ENCODE measurements around the gene ABR.
"Not testable (repeated sequence)": the region's sequence is repeated elsewhere in the genome, so short reads cannot be mapped to it uniquely, and the experiment has no call there.

The ABR gene

GRCh38 chr17:1199271-1199743 is 19.5 kb upstream of the ABR start:
- not testable (repeated sequence) for DNase-seq

- DNase-seq: peak; percentile 44
Observed at GRCh38 chr17:1197781-1198490, 18.2 kb upstream of the ABR start.

- DNase-seq: no peak
Observed at GRCh38 chr17:1197379-1197778, 17.6 kb upstream of the ABR start.

DNA sequence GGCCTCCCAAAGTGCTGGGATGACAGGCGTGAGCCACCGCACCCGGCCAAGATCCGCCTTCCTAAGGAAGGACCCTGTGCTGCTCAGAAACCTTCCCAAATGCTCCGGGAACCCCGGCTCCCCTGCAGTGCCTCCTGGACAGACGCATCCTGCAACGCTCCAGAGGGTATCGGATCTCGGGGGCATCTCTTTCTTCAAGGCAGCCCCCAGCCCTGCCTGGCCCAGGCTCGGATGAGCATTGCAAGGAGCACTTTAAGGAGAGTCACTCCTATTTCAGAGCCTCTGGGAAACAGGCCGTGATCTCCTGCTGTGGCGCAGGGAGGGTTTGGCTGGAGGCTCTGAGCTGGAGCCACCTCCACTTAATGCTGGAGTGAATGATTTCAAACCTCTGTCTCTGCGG is 17.2 kb upstream of the ABR start:
- no peak for DNase-seq

GRCh38 chr17:1192911-1193699 is 13.3 kb upstream of the ABR start:
- no peak for DNase-seq

GRCh38 chr17:1190751-1191331 is 11.1 kb upstream of the ABR start:
- DNase-seq: no peak

- DNase-seq: no peak
Observed at GRCh38 chr17:1188812-1189504, 9.2 kb upstream of the ABR start.

DNA sequence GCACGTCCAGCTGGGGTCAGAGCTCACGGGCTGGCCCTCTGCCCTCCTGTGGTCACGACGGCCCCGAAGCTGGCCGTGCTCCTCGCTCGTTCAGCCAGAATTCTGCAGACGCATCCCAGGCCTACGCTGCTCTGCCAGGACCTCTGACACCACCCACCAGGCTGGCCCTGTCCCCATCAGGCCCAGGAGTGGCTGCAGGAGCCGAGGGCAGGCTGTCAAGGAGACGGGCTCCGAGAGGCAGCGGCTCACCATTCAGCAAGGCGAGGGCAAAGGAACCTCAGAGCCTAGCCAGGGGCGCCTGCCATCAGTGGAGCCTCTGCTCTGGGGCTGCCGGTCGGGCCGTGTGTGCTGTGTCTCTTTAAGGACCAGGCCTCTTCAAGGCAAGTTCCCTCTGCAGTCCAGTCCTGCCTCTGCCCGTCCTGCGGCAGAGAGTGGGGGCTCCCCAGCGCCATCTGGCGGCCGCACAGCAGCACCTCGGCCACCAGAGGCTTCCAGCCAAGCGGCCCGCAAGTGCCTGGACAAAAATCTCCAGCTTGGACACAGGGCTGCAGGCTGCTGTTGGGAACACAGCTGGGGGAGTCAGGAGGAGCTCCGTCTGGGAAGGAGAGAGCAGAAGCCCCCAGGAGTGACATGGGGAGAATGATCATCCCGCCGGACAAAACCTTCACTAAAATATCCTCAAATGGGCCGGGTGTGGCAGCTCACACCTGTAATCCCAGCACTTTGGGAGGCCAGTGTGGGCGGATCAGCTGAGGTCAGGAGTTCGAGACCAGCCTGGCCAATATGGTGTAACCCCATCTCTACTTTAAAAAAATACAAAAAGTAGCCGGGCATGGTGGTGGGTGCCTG is 7.4 kb upstream of the ABR start:
- peak; percentile 80 for DNase-seq

GRCh38 chr17:1186214-1186820 is 6.5 kb upstream of the ABR start:
- DNase-seq: no peak

DNA sequence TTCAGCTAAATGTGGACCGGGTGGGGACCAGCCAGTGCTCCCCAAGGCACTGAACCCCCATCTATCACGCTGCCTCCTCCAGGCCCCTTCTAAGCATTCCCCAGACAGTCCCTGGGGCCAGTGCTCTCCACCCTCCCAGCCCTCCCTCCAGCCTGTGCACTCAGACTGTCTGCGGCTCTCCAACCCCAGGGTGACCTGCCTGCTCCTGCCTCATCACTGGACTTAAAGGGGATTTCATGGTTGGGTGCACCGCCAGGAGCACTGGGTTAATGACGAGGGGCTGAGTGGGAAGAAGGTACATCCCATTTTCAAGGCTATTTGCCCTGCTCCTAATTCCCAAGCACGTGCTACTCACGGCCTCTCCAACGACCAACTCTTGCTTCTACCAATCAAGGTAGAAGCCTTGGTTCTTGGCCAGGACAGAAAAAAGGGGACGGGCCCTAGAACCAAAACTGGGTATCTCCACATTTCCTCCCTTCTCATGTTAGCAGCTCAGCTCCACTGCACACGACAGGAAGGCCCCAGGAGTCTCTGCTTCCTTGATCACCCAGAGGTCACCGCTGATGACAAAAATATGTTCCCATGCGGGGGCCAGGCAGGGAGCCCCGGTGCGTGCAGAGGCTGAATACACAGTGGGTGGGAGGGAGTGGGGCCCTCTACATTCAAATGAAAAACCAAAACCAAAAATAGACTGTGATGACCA is 3.5 kb upstream of the ABR start:
- DNase-seq: no peak

- no peak for DNase-seq
Observed at GRCh38 chr17:1182811-1183170, 3.0 kb upstream of the ABR start.

DNA sequence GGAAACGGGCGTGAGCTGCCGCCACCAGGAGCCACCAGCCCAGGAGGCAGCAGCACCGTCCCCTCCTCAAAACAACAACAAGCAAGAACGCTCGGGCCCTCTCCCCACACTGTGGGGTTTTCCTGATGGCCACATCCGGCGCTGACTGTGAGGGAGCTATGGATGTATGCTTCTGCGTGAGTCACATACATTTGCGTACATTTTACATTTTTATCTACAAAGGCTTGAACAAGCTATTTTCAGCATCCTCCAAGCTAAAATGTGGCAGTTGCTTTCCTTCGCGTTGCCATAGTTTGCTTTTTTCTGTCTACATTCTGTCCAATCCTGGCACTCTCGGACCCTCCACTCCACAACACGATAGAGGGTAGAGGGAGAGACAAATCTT is 2.0 kb upstream of the ABR start:
- DNase-seq: no peak

- no peak for DNase-seq
Observed at GRCh38 chr17:1180958-1181752, 1.4 kb upstream of the ABR start.

- peak; percentile 21 for DNase-seq
Observed at GRCh38 chr17:1179112-1179817, 516 bp downstream of the ABR start.

DNA sequence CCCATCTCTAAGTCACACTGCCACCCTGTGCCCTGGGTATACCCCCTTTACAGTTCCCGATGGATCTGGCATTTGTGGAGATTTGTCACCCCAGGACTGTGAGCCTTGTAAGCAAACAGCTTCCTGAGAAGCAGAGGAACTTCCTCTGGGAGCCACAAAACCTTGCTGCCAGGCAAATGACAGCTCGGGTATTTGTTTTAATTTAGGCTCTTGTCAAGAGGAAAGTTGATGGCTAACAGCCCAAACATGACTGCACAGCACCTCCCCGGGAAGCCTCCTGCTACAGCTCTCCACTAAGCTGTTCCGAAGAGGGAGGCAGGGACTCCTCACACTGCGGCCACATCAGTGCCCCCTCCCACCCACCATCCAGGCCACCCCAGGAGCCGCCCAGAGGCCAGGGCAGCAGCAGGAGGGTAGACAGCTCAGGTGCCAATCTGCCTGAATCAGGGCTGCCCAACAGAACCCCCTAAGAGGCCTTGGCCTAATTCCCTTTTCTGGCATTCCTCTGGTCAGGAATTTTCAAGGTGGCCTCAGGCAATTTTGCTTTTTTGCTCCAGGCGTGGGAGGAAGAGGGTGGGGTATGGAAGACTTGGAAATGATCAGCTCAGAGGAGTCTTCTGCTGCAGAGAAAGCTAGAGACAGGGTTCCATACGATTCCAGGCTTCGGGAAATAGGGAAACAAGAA is 2.6 kb downstream of the ABR start:
- DNase-seq: no peak

DNA sequence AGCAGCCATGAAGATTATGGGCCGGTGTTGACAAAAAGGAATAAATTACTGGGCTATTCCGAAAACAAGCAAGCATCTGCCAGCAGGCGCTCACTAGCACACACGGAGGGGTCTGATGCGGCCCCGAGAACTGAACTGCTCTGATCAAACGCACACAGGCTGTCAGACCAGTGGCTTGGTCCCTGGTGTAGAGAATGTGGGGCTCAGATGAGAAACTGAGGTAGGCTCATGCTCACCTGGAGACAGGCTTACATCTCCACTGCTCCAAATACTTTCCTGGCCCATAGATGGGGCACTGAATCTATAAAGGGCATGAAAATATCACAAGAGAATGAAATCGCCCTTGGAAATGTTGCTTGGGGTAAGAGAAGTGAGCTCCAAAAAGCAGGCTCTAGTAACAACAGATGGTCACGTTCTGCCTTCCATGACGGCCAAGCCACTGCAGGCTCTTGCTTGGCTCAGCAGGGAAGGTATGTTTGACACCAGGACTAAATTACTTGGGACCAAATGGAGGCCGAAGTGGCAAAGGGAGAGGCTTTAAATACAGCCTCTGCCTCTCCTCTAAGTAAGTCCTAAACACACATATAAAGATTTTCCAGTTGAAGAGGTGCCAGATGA is 5.4 kb downstream of the ABR start:
- DNase-seq: no peak

GRCh38 chr17:1173432-1174262 is 6.1 kb downstream of the ABR start:
- no peak for DNase-seq

GRCh38 chr17:1171953-1172352 is 7.8 kb downstream of the ABR start:
- DNase-seq: no peak
